GM12873 (cell line): ENCODE measurements around the gene FTO.

Experiments used
- CTCF ChIP-seq: IDR thresholded peaks from 2 replicates; pipeline ENCODE4 v1.5.1; 2012; ENCODE audit warnings: low read depth, mild to moderate bottlenecking, moderate library complexity, low read length, control low read depth; ENCODE audit not compliant: insufficient read depth; ENCODE audit errors: missing control alignments

FTO gene

DNA sequence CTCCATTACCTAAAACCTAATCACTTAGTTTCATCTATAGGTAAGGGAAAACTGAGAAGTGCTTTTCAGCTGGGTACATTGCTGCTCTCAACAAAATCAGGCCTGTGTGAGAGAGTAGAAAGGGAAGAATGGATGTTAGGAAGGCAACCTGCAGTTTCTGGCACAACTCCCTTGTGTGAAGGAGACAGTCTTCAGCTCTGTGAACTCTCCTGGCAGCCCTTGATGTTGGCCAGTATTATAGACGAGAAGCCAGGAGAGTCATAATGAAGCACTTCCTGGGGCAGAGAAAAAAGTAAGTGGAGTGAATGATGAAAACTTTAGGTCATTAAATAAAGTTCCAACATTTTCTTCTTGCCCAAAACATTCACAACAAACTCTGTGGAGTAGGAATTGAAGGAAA lies 322.5 kb downstream of the FTO start:
- no peak for TF ChIP-seq CTCF

- TF ChIP-seq CTCF, result no peak
Measured at GRCh38 chr16:54027062-54027461, 323.1 kb downstream of the FTO start.

DNA sequence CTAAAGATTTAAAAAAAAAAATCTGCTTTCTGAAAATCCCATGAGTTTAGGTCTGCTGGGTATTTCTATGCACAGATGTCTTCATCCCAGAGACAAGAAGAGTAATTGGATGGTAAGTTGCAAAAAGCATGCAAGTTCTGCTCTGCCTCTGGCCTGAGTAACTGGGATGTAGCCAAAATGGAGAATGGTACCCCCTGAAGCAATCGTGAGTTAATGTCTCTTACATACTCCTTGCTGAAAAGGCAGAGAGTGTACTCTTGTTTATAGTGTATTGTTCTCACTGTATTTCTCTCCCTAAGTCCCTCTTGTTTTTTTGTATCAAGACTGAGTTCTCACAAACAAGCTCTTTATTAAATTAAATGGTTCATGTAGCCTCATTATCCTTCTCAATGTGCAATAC lies 323.6 kb downstream of the FTO start:
- no peak for TF ChIP-seq CTCF

DNA sequence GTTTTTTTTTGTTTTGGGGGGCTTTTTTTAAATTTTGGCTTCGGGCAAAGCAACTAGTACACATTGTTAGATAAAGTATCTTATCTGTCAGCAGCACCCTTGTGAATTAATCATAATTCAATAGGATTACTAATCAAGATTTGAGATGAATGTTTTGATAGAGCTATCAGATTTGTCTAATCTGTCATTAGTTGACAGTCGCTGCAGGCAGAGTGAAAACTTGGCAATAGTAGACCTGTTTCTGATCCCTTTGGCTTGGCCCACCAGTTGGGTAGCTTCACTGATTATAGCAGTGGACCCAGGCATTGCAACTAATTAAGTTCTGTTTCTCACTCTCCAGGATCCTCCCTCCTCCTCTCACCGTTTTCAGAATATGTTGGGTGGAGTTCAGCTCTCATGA lies 324.0 kb downstream of the FTO start:
- no peak for TF ChIP-seq CTCF

DNA sequence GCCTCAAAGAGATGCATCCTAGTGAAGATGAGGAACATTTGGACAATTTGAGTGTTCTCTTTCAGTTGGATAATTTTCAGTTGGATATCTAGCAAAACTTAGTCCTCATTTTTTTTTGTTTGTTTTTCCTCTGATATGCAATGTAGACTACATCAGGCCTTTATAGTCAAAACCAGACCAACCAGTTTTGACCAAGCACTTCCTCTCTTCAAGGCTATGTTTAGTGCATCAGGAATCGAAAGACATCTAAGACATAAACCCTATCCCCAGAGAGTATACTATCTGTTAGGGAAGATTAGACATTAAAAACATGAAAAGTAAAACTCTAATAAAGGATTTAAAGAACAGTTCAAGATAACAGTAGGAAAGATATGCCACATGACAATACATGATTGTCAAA lies 326.5 kb downstream of the FTO start:
- TF ChIP-seq CTCF, result no peak

DNA sequence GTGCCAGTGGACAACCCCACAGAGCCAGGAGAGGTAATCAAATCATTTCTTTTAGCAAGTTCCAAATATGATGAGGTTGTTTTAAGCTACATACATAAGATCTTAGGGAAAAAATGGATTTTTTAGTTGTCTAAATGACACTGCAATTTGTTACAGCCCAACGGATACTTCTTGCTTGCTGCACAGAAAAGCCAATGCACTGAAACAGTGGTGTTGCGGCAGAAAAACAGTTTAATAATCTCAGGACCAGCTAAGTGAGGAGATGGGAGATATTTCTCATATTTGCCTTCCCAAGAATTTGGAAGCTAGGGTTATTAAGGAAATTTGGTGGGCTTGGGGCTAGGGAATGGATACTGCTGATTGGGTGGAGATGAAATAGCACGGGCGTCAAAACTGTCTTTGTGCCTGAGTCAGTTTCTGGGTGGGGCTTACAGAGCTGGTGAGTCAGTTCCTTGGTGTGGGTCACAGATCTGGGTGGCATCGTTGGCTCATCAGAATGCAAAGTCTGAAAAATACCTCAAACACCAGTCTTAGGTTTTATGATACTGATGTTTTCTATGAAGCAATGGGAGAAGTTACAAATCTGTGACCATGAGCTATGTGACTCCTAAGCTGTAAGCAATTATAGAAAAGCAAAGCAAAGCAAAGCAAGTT lies 327.3 kb downstream of the FTO start:
- no peak for TF ChIP-seq CTCF

GRCh38 chr16:54033747-54034146 lies 329.8 kb downstream of the FTO start:
- no peak for TF ChIP-seq CTCF
